OCI-LY7 (cell line): ENCODE measurements around the gene RMDN2. TPM values are rescaled to one million over a fixed set of nuclear protein-coding genes. Genes with fewer than 3 reads are reported as not detected.

Source experiments
- BruUV-seq: library from RNA; stranded (reverse); fragments of 400-500 nt; replicated peaks from 2 replicates; lab custom pipeline; 2021; lab: Mats Ljungman, UMichigan
- CTCF ChIA-PET: fragments of 300-600 bp; sonication (Branson Sonifier 250); formaldehyde crosslinking; loops from one replicate; lab custom pipeline; 2022; ENCODE audit warnings: antibody characterized with exemption; ENCODE audit not compliant: unreplicated experiment; lab: Charles Lee
- POLR2A ChIA-PET: fragments of 300-600 bp; sonication (Branson Sonifier 250); formaldehyde crosslinking; loops from one replicate; lab custom pipeline; 2022; ENCODE audit warnings: antibody characterized with exemption; lab: Charles Lee
- DNase-seq: peaks from one replicate; pipeline ENCODE4 v3.0.0-alpha.2; 2015; ENCODE audit warnings: low spot score
- H2AFZ ChIP-seq: fragments of 200-600 bp; sonication (generic), shearing (Covaris generic); 2 replicates; pipeline ENCODE4 v1.6.1; 2014; ENCODE audit warnings: mild to moderate bottlenecking, antibody characterized with exemption, low read length, moderate library complexity
- H3K27ac ChIP-seq: fragments of 200-600 bp; sonication (generic); 2 replicates; pipeline ENCODE4 v1.5.1; 2014; ENCODE audit warnings: mixed run types, low read depth, mild to moderate bottlenecking, moderate library complexity, low read length, inconsistent platforms; ENCODE audit not compliant: poor library complexity, severe bottlenecking
- H3K36me3 ChIP-seq: fragments of 200-600 bp; sonication (generic); 2 replicates; pipeline ENCODE4 v1.6.1; 2014; ENCODE audit warnings: mild to moderate bottlenecking, antibody characterized with exemption, low read length, moderate library complexity, mixed read lengths; ENCODE audit not compliant: insufficient read depth
- H3K4me1 ChIP-seq: fragments of 200-600 bp; sonication (generic); 2 replicates; pipeline ENCODE4 v1.5.1; 2014; ENCODE audit warnings: mild to moderate bottlenecking, low read length; ENCODE audit not compliant: insufficient read depth, poor library complexity, severe bottlenecking
- H3K4me2 ChIP-seq: fragments of 200-600 bp; sonication (generic); 2 replicates; pipeline ENCODE4 v1.6.1; 2014; ENCODE audit warnings: mild to moderate bottlenecking, low read length
- H3K4me3 ChIP-seq: fragments of 200-600 bp; sonication (generic); 2 replicates; pipeline ENCODE4 v1.5.1; 2014; ENCODE audit warnings: mild to moderate bottlenecking, low read depth, low read length; ENCODE audit not compliant: poor library complexity, severe bottlenecking
- H3K79me2 ChIP-seq: fragments of 200-600 bp; sonication (generic); 2 replicates; pipeline ENCODE4 v1.6.1; 2016; ENCODE audit warnings: low read depth, mild to moderate bottlenecking, low read length, moderate library complexity, mixed read lengths; ENCODE audit not compliant: insufficient read depth
- H3K9me2 ChIP-seq: fragments of 200-600 bp; sonication (generic); 2 replicates; pipeline ENCODE4 v1.6.1; 2016; ENCODE audit warnings: mild to moderate bottlenecking, low read length, mixed read lengths; ENCODE audit not compliant: insufficient read depth
- H3K9me3 ChIP-seq: fragments of 200-600 bp; sonication (generic); 2 replicates; pipeline ENCODE4 v1.6.1; 2014; ENCODE audit warnings: mild to moderate bottlenecking, mixed run types, low read length, mixed read lengths
- H4K20me1 ChIP-seq: fragments of 200-600 bp; sonication (generic); 2 replicates; pipeline ENCODE4 v1.6.1; 2014; ENCODE audit warnings: mild to moderate bottlenecking, antibody characterized with exemption, low read length, moderate library complexity, mixed read lengths; ENCODE audit not compliant: insufficient read depth
- EZH2phosphoT487 ChIP-seq: fragments of 200-600 bp; sonication (generic); IDR thresholded peaks from 2 replicates; pipeline ENCODE4 v1.6.1; 2018; ENCODE audit warnings: low read depth, borderline replicate concordance, mild to moderate bottlenecking, mixed run types, antibody characterized with exemption, low read length, moderate library complexity, mixed read lengths
- intact Hi-C: fragments of 100-400 bp; cut with micrococcal nuclease; formaldehyde crosslinking; loops from one replicate; pipeline ENCODE4 v1.10.0; 2022; ENCODE audit not compliant: unreplicated experiment
- total RNA-seq, 2 experiments: library from RNA; depleted of rRNA in 1 of 2; stranded (reverse); fragments of >200 nt in 1 of 2; shearing (Covaris generic) in 1 of 2; gene quantifications; 2 replicates each; pipeline ENCODE4 v1.2.3, GENCODE V29; 2014 to 2022
- TF ChIP-seq, protein P1 (sequence below): fragments of 200-600 bp; sonication (generic); conservative IDR thresholded peaks from 2 replicates; pipeline ENCODE4 v1.5.1; 2014; ENCODE audit warnings: mild to moderate bottlenecking, antibody characterized with exemption, low read length, moderate library complexity, mixed read lengths

RMDN2 gene
- total RNA-seq, 2 experiments from 2014 or later = 0.50 to 3.1 TPM

DNA sequence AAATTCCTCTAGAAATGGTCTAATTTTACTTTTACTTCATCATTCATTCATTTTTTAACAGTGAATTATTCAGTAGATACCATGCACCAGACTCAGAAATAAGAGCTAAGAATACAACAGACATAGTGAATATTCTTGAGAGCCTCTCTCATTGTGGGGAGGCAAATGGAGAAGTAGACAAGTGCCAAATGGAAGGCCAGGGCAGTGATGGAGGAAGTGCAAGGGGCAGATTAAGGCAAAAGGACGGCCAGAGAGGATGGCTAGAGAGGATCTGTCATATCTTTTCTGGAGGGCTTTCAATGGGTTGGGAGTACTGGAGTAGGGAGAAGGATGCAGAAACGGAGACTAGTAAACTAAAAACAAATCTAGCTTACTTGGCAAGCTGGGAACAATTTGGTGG is 19.0 kb upstream of the RMDN2 start:
- Histone ChIP-seq H3K9me2 (no peaks in the 10 kb centered on the region), H3K4me2 (no peak overlapping the region), H3K79me2 (no peaks in the 10 kb centered on the region), H3K36me3 (no peaks in the 10 kb centered on the region), H3K9me3 (no peaks in the 10 kb centered on the region), H3K27ac (no peak overlapping the region), H2AFZ (no peak overlapping the region), H3K4me1 (no peaks in the 10 kb centered on the region), H4K20me1 (no peaks in the 10 kb centered on the region), H3K4me3 (no peak overlapping the region)
- ChIA-PET CTCF (no interaction called here), POLR2A (no interaction called here)
- no TSS peak for BruUV-seq
- TF ChIP-seq, protein P1, sequence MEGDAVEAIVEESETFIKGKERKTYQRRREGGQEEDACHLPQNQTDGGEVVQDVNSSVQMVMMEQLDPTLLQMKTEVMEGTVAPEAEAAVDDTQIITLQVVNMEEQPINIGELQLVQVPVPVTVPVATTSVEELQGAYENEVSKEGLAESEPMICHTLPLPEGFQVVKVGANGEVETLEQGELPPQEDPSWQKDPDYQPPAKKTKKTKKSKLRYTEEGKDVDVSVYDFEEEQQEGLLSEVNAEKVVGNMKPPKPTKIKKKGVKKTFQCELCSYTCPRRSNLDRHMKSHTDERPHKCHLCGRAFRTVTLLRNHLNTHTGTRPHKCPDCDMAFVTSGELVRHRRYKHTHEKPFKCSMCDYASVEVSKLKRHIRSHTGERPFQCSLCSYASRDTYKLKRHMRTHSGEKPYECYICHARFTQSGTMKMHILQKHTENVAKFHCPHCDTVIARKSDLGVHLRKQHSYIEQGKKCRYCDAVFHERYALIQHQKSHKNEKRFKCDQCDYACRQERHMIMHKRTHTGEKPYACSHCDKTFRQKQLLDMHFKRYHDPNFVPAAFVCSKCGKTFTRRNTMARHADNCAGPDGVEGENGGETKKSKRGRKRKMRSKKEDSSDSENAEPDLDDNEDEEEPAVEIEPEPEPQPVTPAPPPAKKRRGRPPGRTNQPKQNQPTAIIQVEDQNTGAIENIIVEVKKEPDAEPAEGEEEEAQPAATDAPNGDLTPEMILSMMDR = no peak
- no peak for TF ChIP-seq EZH2phosphoT487
- intact Hi-C loops = no loop called here
- no peak for DNase-seq

DNA sequence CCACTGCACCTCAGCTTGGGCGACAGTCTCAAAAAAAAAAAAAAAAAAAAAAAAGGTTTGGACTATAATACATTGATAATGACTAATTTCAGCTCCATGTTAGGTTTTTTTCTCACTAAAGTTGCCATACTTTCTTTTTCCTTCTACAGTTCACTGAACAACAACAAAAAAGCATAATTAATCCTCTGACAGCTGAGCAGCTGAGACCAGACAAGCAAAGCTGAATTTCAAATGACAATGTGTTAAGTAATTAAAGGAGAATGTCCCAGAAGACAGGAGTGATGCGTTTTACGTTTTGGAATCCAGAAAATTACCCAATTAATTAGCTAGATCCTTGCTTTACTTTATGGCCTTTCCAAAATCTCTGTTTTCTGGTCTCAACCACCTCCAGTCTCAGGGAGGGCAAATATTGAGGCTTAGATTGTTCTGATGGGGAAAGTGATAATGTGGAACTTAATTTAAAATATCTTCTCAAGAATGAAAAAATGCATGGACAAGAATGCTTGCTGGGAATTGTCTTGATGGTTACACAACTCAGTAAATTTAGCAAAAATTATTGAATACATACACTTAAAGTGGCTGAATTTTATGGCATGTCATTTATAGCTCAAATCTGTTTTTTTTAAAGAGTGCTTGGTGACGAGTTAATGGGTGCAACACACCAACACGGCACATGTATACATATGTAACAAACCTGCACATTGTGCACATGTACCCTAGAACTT is 17.4 kb upstream of the RMDN2 start:
- TF ChIP-seq, protein P1 = no peak
- no peak for TF ChIP-seq EZH2phosphoT487
- Histone ChIP-seq H4K20me1 (no peaks in the 10 kb centered on the region), H3K36me3 (no peaks in the 10 kb centered on the region), H3K9me2 (no peaks in the 10 kb centered on the region), H3K4me2 (no peak overlapping the region), H3K79me2 (no peaks in the 10 kb centered on the region), H3K9me3 (no peaks in the 10 kb centered on the region), H3K4me1 (no peaks in the 10 kb centered on the region), H2AFZ (no peak overlapping the region), H3K4me3 (no peak overlapping the region), H3K27ac (no peak overlapping the region)
- intact Hi-C loops = no loop called here
- ChIA-PET POLR2A (interaction anchor here (0.6 to 0.7 kb wide), 4 partner anchors 25 to 215 kb away, joined by 3 to 6 read pairs (median 5); no protein-coding TSS in a partner anchor), CTCF (no interaction called here)
- no peak for DNase-seq
- BruUV-seq = no TSS peak

DNA sequence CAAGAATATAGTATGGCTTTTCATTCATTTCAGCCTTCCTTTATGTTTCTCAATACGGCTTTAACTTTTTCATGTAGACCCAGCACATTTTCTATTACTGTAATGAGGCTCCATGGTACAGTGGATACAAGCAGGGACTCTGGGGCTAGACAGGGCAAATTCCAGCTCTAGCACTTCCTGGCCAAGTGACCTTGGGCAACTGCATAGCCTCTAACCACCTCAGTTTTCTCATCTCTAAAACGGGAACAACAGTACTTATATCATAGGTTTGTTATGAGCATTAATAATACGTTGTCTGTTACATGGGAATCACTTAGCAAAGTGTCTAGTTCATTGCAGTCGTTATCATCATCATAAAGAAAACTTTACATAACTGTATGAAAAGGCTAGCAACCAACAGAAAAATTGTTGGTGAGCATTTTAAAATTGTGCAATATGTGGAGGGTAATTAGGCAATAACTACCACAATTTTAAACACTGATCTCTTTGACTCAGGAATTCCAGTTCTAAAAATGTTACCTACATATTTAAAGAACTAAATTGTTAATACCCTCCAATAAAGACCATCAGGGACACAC is 13.7 kb upstream of the RMDN2 start:
- CTCF ChIA-PET = no interaction called here
- DNase-seq = no peak
- Histone ChIP-seq H2AFZ (no peak overlapping the region), H3K27ac (no peak overlapping the region), H3K36me3 (no peaks in the 10 kb centered on the region), H4K20me1 (no peaks in the 10 kb centered on the region), H3K79me2 (no peaks in the 10 kb centered on the region), H3K4me2 (no peak overlapping the region), H3K4me3 (no peak overlapping the region), H3K9me3 (no peaks in the 10 kb centered on the region), H3K4me1 (no peaks in the 10 kb centered on the region), H3K9me2 (no peaks in the 10 kb centered on the region)
- TF ChIP-seq, protein P1 = no peak
- no peak for TF ChIP-seq EZH2phosphoT487
- intact Hi-C loops = no loop called here
- POLR2A ChIA-PET = no interaction called here
- no TSS peak for BruUV-seq
